Endothelial cell of umbilical vein (primary cell): ENCODE results near the gene C8A. TPM values are rescaled to one million over a fixed set of nuclear protein-coding genes. Genes with fewer than 3 reads are reported as not detected.

Experiments
- BruUV-seq: library from RNA; stranded (reverse); fragments of 400-500 nt; replicated peaks from 2 replicates; lab custom pipeline; 2021; lab: Mats Ljungman, UMichigan
- CTCF ChIA-PET: fragments of 300-600, 350-600 bp; sonication (Branson Sonifier 250); formaldehyde crosslinking; loops from one replicate; lab custom pipeline; 2021; ENCODE audit warnings: antibody characterized with exemption, inconsistent platforms; lab: Charles Lee
- POLR2A ChIA-PET: fragments of 300-600, 350-600 bp; sonication (Branson Sonifier 250); formaldehyde crosslinking; loops from one replicate; lab custom pipeline; 2021; ENCODE audit warnings: antibody characterized with exemption, inconsistent platforms; lab: Charles Lee
- DNase-seq: peaks from one replicate; pipeline ENCODE4 v3.0.0-alpha.2; 2011; ENCODE audit warnings: low read depth, low spot score
- FAIRE-seq: peaks from 2 replicates; lab custom pipeline; 2011; peaks lifted over from hg19 to GRCh38; lab: Jason Lieb, UNC
- H2AFZ ChIP-seq: 2 replicates; pipeline ENCODE4 v1.6.0; 2012; ENCODE audit warnings: low read depth, low read length, control low read depth, inconsistent platforms
- H3K27ac ChIP-seq: 2 replicates; pipeline ENCODE4 v1.5.1; 2011; ENCODE audit warnings: low read depth, mild to moderate bottlenecking, control low read depth, low read length, moderate library complexity; ENCODE audit not compliant: insufficient read depth
- H3K27me3 ChIP-seq, 2 experiments: 2 replicates each; pipeline versions ENCODE4 v1.6.0 to v1.6.1; 2011; ENCODE audit warnings: low read length in 2 of 2, mixed read lengths in 1 of 2; ENCODE audit not compliant: control insufficient read depth in 2 of 2, insufficient read depth in 2 of 2
- H3K36me3 ChIP-seq, 2 experiments: 2 replicates in 1 of 2; 3 replicates in 1 of 2; pipeline ENCODE4 v1.5.1; 2011; ENCODE audit warnings: low read length in 2 of 2, mild to moderate bottlenecking in 1 of 2, moderate library complexity in 1 of 2; ENCODE audit not compliant: control insufficient read depth in 2 of 2, insufficient read depth in 2 of 2; ENCODE audit errors: extremely low read depth in 1 of 2
- H3K4me1 ChIP-seq: 3 replicates; pipeline ENCODE4 v1.5.1; 2011; ENCODE audit warnings: mild to moderate bottlenecking, low read length; ENCODE audit not compliant: control insufficient read depth, insufficient read depth; ENCODE audit errors: extremely low read depth
- H3K4me2 ChIP-seq: 2 replicates; pipeline ENCODE4 v1.6.1; 2011; ENCODE audit warnings: low read length, control low read depth, mixed read lengths; ENCODE audit not compliant: insufficient read depth
- H3K4me3 ChIP-seq, 3 experiments: fragments of 200-600 bp in 1 of 3; sonication (generic), shearing (Covaris generic) in 1 of 3; replicated peaks in 1 of 3; 2 replicates each; pipeline ENCODE4 v1.5.1; 2011 to 2016; ENCODE audit warnings: control low read depth in 3 of 3, low read length in 3 of 3, mild to moderate bottlenecking in 2 of 3, inconsistent platforms in 1 of 3, low read depth in 1 of 3, moderate library complexity in 1 of 3; ENCODE audit not compliant: insufficient read depth in 1 of 3
- H3K79me2 ChIP-seq: 2 replicates; pipeline ENCODE4 v1.6.0; 2012; ENCODE audit warnings: low read length, inconsistent platforms; ENCODE audit not compliant: control insufficient read depth, insufficient read depth
- H3K9ac ChIP-seq: replicated peaks from 2 replicates; pipeline ENCODE3; 2011; ENCODE audit warnings: low read length, control low read depth; ENCODE audit not compliant: insufficient read depth; ENCODE audit errors: extremely low read depth
- H3K9me1 ChIP-seq: replicated peaks from 3 replicates; pipeline ENCODE4 v1.6.0; 2011; ENCODE audit warnings: mild to moderate bottlenecking, low read length; ENCODE audit not compliant: control insufficient read depth, insufficient read depth; ENCODE audit errors: extremely low read depth
- H3K9me3 ChIP-seq: replicated peaks from 2 replicates; pipeline ENCODE4 v1.5.1; 2012; ENCODE audit warnings: low read length, inconsistent platforms; ENCODE audit not compliant: control insufficient read depth, insufficient read depth
- H4K20me1 ChIP-seq: replicated peaks from 2 replicates; pipeline ENCODE3; 2011; ENCODE audit warnings: mild to moderate bottlenecking, low read length; ENCODE audit not compliant: control insufficient read depth, insufficient read depth; ENCODE audit errors: extremely low read depth
- EZH2 ChIP-seq: IDR thresholded peaks from 2 replicates; pipeline ENCODE4 v1.6.1; 2012; ENCODE audit warnings: borderline replicate concordance, low read depth, mild to moderate bottlenecking, moderate library complexity, low read length, inconsistent platforms; ENCODE audit not compliant: severe bottlenecking
- FOS ChIP-seq: IDR thresholded peaks from 2 replicates; pipeline ENCODE4 v1.6.1; 2011; ENCODE audit warnings: mild to moderate bottlenecking, low read length, moderate library complexity, borderline replicate concordance; ENCODE audit not compliant: insufficient read depth
- GATA2 ChIP-seq: IDR thresholded peaks from 2 replicates; pipeline ENCODE4 v1.7.0; 2011; ENCODE audit warnings: low read depth, mild to moderate bottlenecking, moderate library complexity, mixed read lengths, low read length; ENCODE audit not compliant: insufficient read length, insufficient read depth
- JUN ChIP-seq: IDR thresholded peaks from 2 replicates; pipeline ENCODE4 v1.6.1; 2011; ENCODE audit warnings: borderline replicate concordance, low read depth; ENCODE audit not compliant: insufficient read length, insufficient read depth
- MYC ChIP-seq: IDR thresholded peaks from one replicate; pipeline ENCODE4 v1.6.1; 2011; ENCODE audit warnings: mild to moderate bottlenecking, low read depth, low read length
- POLR2A ChIP-seq: IDR thresholded peaks from 2 replicates; pipeline ENCODE4 v1.6.1; 2012; ENCODE audit warnings: low read depth, mild to moderate bottlenecking, control low read depth, low read length
- POLR2AphosphoS5 ChIP-seq: IDR thresholded peaks from 2 replicates; pipeline ENCODE4 v1.6.1; 2012; ENCODE audit warnings: low read depth, mild to moderate bottlenecking, control low read depth, low read length, moderate library complexity; ENCODE audit not compliant: insufficient read depth
- dilution Hi-C: fragments of 300-500 bp; cut with MboI; formaldehyde crosslinking; loops from one replicate; pipeline ENCODE4 v1.15.0; 2019; ENCODE audit warnings: low sequenced_read_pairs; ENCODE audit not compliant: extremely low pct_ligation_motif_present
- intact Hi-C: fragments of 100-400 bp; cut with micrococcal nuclease; formaldehyde crosslinking; loops from one replicate; pipeline ENCODE4 v1.10.0; 2022
- polyA plus RNA-seq, 4 experiments: library from polyadenylated mRNA; depleted of rRNA in 3 of 4; stranded (reverse) in 3 of 4; unstranded in 1 of 4; fragments of >200 nt; gene quantifications; 2 replicates each; pipeline versions ENCODE4 v1.2.1 to v1.2.3, GENCODE V29; 2011 to 2012; ENCODE audit warnings: missing spikeins in 1 of 4
- total RNA-seq: library from RNA; stranded (reverse); gene quantifications from 2 replicates; pipeline ENCODE4 v1.2.3, GENCODE V29; 2021
- TF ChIP-seq, protein P1 (sequence below), 2 donors: IDR thresholded peaks; 1 replicate in 1 of 2; 2 replicates in 1 of 2; pipeline ENCODE4 v1.5.1; 2011; ENCODE audit warnings: low read length in 2 of 2, mild to moderate bottlenecking in 2 of 2, moderate library complexity in 2 of 2, control low read depth in 1 of 2, inconsistent platforms in 1 of 2, low read depth in 1 of 2; ENCODE audit not compliant: insufficient read depth in 1 of 2; ENCODE audit errors: extremely low read depth in 1 of 2
- TF ChIP-seq, protein P2 (sequence below): IDR thresholded peaks from 2 replicates; pipeline ENCODE4 v1.6.1; 2011; ENCODE audit not compliant: insufficient read depth, insufficient read length

C8A gene
- total and polyA plus RNA-seq, 2 donors (not counting 3 experiments of a cell fraction or from before 2014, with no cell fraction given), result not detected

DNA sequence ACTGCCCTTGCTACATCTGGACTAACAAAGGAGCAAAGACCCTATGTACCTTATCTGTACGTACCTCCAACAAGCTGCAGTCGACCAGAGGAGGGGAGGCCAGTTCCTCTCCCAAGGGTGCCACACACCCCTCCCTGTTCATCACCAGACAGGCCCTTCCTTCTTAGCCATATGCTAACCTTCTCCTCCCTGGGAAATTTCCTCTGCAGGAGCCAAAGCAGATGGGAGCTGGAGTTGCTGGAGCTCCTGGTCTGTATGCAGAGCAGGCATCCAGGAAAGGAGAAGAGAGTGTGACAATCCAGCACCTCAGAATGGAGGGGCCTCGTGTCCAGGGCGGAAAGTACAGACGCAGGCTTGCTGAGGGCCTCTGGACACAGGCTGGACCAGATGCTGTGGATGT is 62.8 kb downstream of the C8A start:
- no peak overlapping the region for H3K9ac ChIP-seq
- intact Hi-C loops, result no loop called here
- DNase-seq, result no peak
- H3K27ac ChIP-seq, result no peak overlapping the region
- H3K36me3 ChIP-seq, result no peaks in the 10 kb centered on the region
- TF ChIP-seq MYC, result no peak
- no peak for TF ChIP-seq POLR2A
- TF ChIP-seq, protein P1, sequence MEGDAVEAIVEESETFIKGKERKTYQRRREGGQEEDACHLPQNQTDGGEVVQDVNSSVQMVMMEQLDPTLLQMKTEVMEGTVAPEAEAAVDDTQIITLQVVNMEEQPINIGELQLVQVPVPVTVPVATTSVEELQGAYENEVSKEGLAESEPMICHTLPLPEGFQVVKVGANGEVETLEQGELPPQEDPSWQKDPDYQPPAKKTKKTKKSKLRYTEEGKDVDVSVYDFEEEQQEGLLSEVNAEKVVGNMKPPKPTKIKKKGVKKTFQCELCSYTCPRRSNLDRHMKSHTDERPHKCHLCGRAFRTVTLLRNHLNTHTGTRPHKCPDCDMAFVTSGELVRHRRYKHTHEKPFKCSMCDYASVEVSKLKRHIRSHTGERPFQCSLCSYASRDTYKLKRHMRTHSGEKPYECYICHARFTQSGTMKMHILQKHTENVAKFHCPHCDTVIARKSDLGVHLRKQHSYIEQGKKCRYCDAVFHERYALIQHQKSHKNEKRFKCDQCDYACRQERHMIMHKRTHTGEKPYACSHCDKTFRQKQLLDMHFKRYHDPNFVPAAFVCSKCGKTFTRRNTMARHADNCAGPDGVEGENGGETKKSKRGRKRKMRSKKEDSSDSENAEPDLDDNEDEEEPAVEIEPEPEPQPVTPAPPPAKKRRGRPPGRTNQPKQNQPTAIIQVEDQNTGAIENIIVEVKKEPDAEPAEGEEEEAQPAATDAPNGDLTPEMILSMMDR (IDR thresholded peaks at IDR 0.05; ENCODE audit: extremely low read depth in 1 of 2, insufficient read depth in 1 of 2, low read depth in 1 of 2, low read length in 2 of 2), result no peak
- TF ChIP-seq POLR2AphosphoS5, result no peak
- TF ChIP-seq, protein P2, sequence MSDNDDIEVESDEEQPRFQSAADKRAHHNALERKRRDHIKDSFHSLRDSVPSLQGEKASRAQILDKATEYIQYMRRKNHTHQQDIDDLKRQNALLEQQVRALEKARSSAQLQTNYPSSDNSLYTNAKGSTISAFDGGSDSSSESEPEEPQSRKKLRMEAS, result no peak
- no peak for TF ChIP-seq EZH2
- TF ChIP-seq FOS, result no peak
- no peak for TF ChIP-seq JUN
- no peak for TF ChIP-seq GATA2
- no peaks in the 10 kb centered on the region for H3K9me1 ChIP-seq
- H3K4me1 ChIP-seq, result no peaks in the 10 kb centered on the region
- H2AFZ ChIP-seq, result no peak overlapping the region
- ChIA-PET POLR2A (no interaction called here), CTCF (no interaction called here)
- H3K27me3 ChIP-seq, result no peaks in the 10 kb centered on the region
- dilution Hi-C loops, result no loop called here
- no peaks in the 10 kb centered on the region for H4K20me1 ChIP-seq
- no peaks in the 10 kb centered on the region for H3K79me2 ChIP-seq
- no TSS peak for BruUV-seq
- H3K4me2 ChIP-seq, result no peak overlapping the region
- no peak overlapping the region for H3K4me3 ChIP-seq
- H3K9me3 ChIP-seq, result no peaks in the 10 kb centered on the region
- no peak for FAIRE-seq
